HG03280 (cell line): ENCODE measurements around the gene BTN2A1.
"Not testable (repeated sequence)": the region's sequence is repeated elsewhere in the genome, so short reads cannot be mapped to it uniquely, and the experiment has no call there.

ENCODE experiments used
- ATAC-seq: cut with Tn5 transposase; IDR thresholded peaks from one replicate; pipeline ENCODE4 v1.9.1; 2021; ENCODE audit warnings: mild to moderate bottlenecking, moderate library complexity; ENCODE audit not compliant: unreplicated experiment

Gene BTN2A1

GRCh38 chr6:26432627-26433201, 25.0 kb upstream of the BTN2A1 start:
- no peak for ATAC-seq

- ATAC-seq, result not testable (repeated sequence)
Observed at GRCh38 chr6:26433680-26434079, 24.1 kb upstream of the BTN2A1 start.

GRCh38 chr6:26436018-26436417, 21.7 kb upstream of the BTN2A1 start:
- no peak for ATAC-seq

GRCh38 chr6:26437550-26437949, 20.2 kb upstream of the BTN2A1 start:
- ATAC-seq, result no peak

- ATAC-seq, result no peak
Observed at GRCh38 chr6:26438000-26438399, 19.8 kb upstream of the BTN2A1 start.

GRCh38 chr6:26439151-26440125, 18.3 kb upstream of the BTN2A1 start:
- ATAC-seq, result no peak

- no peak for ATAC-seq
Observed at GRCh38 chr6:26440977-26441358, 16.8 kb upstream of the BTN2A1 start.

GRCh38 chr6:26441977-26442376, 15.8 kb upstream of the BTN2A1 start:
- ATAC-seq, result no peak

- peak; percentile 83 for ATAC-seq
Observed at GRCh38 chr6:26445934-26446667, 11.7 kb upstream of the BTN2A1 start.

GRCh38 chr6:26447257-26447656, 10.5 kb upstream of the BTN2A1 start:
- no peak for ATAC-seq

GRCh38 chr6:26450240-26450639, 7.5 kb upstream of the BTN2A1 start:
- ATAC-seq, result no peak

GRCh38 chr6:26452631-26453235, 5.0 kb upstream of the BTN2A1 start:
- no peak for ATAC-seq

- ATAC-seq, result no peak
Observed at GRCh38 chr6:26454631-26455030, 3.1 kb upstream of the BTN2A1 start.

GRCh38 chr6:26455357-26455970, 2.3 kb upstream of the BTN2A1 start:
- ATAC-seq, result no peak

GRCh38 chr6:26457264-26457805, 420 bp upstream of the BTN2A1 start:
- ATAC-seq, result peak; percentile 13

GRCh38 chr6:26459023-26459810, 1.5 kb downstream of the BTN2A1 start:
- no peak for ATAC-seq

- not testable (repeated sequence) for ATAC-seq
Observed at GRCh38 chr6:26461353-26461752, 3.6 kb downstream of the BTN2A1 start.

- no peak for ATAC-seq
Observed at GRCh38 chr6:26464014-26464413, 6.3 kb downstream of the BTN2A1 start.

- ATAC-seq, result no peak
Observed at GRCh38 chr6:26464416-26465131, 6.8 kb downstream of the BTN2A1 start.
